Measurements from ENCODE around the gene OSCAR.
"Not testable (repeated sequence)": the region's sequence is repeated elsewhere in the genome, so short reads cannot be mapped to it uniquely, and the experiment has no call there.

Gene OSCAR

GRCh38 chr19:54124393-54124792, 23.8 kb upstream of the OSCAR start:
- no peak for DNase-seq

GRCh38 chr19:54123682-54124081, 23.1 kb upstream of the OSCAR start:
- no peak for DNase-seq

GRCh38 chr19:54121259-54121658, 20.7 kb upstream of the OSCAR start:
- no peak for DNase-seq

DNA sequence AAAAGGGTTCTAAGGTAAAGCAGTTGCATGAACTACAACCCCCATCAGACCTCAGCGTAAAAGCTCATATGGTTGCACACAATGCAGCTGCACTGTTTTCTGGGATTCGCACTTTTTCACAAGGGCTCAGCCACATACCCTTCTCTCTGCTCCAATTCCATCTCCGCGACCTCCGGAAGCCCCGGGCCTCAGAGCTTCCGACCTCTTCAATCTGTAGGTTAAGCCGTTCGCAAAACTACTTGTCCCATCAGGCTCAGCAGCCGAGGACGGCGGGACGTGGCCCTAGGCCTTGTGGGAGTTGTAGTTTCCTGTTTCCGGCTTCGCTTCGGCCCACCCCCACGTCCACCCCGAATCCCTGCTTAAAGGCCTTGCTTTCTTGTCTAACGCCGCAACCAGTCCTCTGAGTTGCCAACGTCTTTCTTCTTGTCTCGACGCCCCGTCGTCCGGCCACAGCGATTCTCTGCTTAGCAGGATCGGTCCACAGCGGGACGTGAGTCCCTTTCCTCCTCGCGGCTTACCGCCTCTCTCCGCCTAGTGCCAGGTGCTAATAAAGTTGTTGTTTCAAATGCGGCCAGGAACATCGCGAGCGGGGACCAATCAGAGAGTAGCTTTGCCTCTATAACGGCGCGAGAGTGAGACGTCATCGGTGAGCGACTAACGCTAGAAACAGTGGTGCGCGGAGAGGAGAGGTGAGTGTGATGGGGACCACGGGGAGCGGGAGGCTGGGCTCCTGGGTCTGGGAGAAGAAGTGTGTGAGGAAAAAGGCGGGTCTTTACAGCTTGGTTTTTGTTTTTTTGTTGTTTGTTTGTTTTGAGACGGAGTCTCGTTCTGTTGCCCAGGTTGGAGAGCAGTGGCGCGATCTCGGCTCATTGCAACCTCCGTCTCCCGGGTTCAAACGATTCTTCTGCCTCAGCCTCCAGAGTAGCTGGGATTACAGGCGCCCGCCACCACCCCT, 14.8 kb upstream of the OSCAR start, which contains the start of the genes PRPF31 and TFPT:
Gene PRPF31 (plus strand): TSS at position 646 of the 955 bp plus-strand sequence. CDS start 2,525 bp downstream, outside the sequence.
Gene TFPT (minus strand): TSS at position 549 of the 955 bp plus-strand sequence. CDS start 388 bp downstream, at position 161.
- DNase-seq, result peak; percentile 95

GRCh38 chr19:54114340-54115108, 13.9 kb upstream of the OSCAR start:
- DNase-seq, result no peak

GRCh38 chr19:54109651-54110050, 9.0 kb upstream of the OSCAR start:
- DNase-seq, result no peak

GRCh38 chr19:54108496-54108895, 7.9 kb upstream of the OSCAR start:
- no peak for DNase-seq

DNA sequence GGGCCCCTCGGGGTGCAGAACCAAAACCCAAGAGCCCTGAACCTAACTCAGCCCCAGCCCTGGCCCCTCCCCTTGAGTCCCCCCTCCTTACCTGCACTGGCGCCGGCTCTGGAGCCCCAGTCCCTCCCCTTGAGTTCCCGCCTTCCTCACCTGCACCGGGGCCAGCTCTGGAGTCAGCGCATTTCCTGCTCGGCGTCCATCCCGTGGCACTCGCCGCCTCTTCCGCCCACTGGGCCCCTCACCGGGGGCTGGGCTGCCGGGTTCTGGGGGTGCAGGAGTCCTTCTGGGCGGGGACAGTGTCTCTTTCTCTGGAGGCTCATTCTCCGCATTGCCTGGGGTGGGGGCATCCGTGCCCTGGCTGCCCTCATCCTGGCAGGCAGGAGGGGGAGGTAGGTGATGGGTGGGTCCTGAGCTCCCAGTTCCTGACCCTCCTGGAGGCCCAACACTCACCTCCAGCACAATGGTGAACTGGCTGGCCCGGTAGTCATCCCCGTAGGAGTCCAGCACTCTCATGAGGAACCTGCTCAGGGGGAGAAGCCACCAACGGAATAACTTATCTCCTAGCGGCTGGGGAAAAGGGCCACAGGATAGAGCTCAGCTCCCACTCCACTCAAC, 7.4 kb upstream of the OSCAR start:
- DNase-seq, result no peak

GRCh38 chr19:54106716-54107115, 6.1 kb upstream of the OSCAR start:
- DNase-seq, result no peak

- DNase-seq, result no peak
Measured at GRCh38 chr19:54105796-54106195, 5.2 kb upstream of the OSCAR start.

DNA sequence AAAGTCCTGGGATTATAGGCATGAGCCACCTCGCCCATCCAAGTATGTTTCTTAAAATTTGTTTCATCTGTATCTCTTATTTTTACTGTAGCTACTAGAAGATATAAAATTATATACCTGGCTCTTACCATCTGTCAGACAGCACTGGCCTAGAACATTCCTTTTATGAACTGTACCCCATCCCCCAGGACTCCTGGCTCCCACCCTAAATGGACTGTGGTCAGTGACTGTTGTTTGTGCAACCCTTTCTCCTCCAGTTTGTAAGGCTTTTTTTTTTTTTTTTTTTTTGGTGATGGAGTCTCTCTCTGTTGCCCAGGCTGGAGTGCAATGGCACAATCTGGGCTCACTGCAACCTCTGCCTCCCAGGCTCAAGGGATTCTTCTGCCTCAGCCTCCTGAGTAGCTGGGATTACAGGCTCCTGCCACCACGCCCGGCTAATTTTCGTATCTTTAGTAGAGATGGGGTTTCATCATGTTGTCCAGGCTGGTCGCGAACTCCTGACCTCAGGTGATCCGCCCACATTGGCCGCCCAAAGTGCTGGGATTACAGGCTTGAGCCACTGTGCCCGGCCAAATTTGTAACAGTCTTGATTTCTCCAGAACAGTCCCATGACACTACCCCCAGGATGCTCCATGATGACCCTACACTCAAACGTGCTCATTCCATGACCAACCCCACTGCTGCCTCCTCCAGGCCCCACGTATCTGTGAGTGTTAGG, 4.6 kb upstream of the OSCAR start:
- no peak for DNase-seq

- peak; percentile 97 for DNase-seq
Measured at GRCh38 chr19:54102421-54103169, 2.0 kb upstream of the OSCAR start, which contains the start of gene NDUFA3. NDUFA3 (plus strand) TSS chr19:54102855; CDS start chr19:54102879, 24 bp downstream.

DNA sequence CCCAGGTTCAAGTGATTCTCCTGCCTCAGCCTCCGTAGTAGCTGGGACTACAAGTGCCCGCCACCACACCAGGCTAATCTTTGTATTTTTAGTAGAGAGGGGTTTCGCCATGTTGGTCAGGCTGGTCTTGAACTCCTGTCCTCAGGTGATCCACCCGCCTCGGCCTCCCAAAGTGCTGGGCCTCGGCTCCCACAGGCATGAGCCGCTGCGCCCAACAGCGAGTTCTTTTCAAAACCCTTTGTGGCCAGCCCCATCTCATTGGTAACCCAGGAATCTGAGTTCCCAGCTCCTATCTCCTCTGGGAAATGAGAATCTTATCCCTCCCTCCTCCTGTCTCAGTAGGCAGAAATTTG, 724 bp downstream of the OSCAR start:
- not testable (repeated sequence) for DNase-seq

DNA sequence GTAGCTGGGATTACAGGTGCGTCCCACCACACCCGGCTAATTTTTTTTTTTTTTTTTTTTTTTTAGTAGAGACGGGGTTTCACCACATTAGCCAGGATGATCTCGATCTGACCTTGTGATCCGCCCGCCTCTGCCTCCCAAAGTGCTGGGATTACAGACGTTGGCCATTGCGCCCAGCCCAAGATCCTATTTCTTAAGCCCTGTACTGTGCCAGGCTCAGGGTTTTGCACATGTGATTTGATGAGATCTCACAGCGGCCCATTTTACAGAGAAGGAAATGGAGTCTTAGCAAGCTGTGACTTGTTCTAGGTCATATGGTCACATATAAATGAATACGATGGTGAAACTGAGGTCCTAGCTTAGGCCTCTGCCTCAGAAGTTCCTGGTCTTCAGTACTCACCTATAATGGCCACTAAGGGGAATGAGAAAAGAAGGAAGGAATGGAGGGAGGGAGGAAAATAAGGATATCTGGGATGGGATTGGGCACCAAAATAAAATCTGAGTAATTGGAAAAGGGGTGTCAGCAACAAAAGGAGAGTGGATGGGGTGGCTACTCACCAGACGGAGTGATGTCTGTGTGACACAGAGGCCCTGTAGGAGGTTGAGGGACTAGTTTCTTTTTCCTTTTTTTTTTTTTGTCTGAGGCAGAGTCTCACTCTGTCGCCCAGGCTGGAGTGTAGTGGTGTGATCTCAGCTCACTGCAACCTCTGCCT, 1.3 kb downstream of the OSCAR start:
- no peak for DNase-seq

GRCh38 chr19:54096617-54097106, 3.9 kb downstream of the OSCAR start:
- no peak for DNase-seq

GRCh38 chr19:54095859-54096616, 4.6 kb downstream of the OSCAR start:
- peak; percentile 28 for DNase-seq

- no peak for DNase-seq
Measured at GRCh38 chr19:54095136-54095858, 5.3 kb downstream of the OSCAR start.

DNA sequence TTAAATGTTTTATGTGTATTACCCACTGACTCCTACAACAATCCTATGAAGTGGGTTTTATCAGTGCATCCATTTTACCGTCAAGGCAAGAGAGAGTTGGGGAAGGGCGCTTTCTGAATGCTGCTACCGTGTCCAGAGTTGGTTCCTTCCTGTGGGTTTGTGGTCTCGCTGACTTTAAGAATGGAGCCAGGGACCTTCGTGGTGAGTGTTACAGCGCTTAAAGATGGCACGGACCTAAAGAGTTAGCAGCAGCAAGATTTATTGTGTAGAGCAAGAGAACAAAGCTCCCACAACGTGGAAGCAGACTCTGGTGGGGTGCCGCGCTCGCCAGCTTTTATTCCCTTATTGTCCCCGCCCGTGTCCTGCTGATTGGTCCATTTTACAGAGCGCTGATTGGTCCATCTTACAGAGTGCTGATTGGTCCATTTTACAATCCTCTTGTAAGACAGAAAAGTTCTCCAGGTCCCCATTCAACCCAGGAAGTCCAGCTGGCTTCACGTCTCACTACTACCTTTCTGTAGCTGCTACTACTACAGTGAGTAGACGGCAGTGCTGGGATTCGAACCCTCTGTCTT, 6.1 kb downstream of the OSCAR start:
- no peak for DNase-seq

GRCh38 chr19:54084410-54084809, 16.2 kb downstream of the OSCAR start:
- DNase-seq, result no peak

Data from activated CD4-positive, alpha-beta T cell treated with anti-CD3 and anti-CD28 coated beads for 1 hour (primary cell).